Astrocyte (in vitro differentiated cells and primary cell): Measurements from ENCODE around the gene LSP1.

Experiments
- EZH2 ChIP-seq: IDR thresholded peaks from 2 replicates; pipeline ENCODE4 v1.6.1; 2012; ENCODE audit warnings: mild to moderate bottlenecking, low read length, inconsistent platforms; ENCODE audit not compliant: insufficient read depth
- TF ChIP-seq, protein P1 (sequence below): IDR thresholded peaks from 2 replicates; pipeline ENCODE4 v1.5.1; 2011; ENCODE audit warnings: low read depth, mild to moderate bottlenecking, inconsistent platforms, low read length, moderate library complexity; ENCODE audit not compliant: insufficient read depth

DNA sequence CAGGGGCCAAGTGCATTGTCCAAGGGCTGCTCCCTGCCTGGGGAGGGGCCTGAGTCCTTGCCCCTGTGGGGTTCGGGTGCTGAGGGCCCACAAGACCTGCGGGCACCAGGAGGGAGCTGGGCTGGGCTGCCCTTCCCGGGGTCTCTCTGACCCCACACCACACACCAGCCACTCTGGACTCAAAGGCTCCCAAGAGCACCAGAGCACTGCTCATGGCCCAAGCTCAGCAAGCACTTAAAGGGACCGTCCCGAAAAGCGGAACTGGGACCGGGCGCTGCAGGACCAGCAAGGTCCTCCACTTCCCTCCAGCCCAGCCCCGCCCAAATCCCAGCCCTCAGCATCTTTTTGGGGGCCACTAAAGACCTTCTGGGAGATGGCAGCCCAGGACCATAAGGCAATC, 5.3 kb downstream of the LSP1 start:
- TF ChIP-seq, protein P1, sequence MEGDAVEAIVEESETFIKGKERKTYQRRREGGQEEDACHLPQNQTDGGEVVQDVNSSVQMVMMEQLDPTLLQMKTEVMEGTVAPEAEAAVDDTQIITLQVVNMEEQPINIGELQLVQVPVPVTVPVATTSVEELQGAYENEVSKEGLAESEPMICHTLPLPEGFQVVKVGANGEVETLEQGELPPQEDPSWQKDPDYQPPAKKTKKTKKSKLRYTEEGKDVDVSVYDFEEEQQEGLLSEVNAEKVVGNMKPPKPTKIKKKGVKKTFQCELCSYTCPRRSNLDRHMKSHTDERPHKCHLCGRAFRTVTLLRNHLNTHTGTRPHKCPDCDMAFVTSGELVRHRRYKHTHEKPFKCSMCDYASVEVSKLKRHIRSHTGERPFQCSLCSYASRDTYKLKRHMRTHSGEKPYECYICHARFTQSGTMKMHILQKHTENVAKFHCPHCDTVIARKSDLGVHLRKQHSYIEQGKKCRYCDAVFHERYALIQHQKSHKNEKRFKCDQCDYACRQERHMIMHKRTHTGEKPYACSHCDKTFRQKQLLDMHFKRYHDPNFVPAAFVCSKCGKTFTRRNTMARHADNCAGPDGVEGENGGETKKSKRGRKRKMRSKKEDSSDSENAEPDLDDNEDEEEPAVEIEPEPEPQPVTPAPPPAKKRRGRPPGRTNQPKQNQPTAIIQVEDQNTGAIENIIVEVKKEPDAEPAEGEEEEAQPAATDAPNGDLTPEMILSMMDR, result no peak
- TF ChIP-seq EZH2, result no peak
